ENCODE results near the gene WDR70.

- TF ChIP-seq, protein P1, sequence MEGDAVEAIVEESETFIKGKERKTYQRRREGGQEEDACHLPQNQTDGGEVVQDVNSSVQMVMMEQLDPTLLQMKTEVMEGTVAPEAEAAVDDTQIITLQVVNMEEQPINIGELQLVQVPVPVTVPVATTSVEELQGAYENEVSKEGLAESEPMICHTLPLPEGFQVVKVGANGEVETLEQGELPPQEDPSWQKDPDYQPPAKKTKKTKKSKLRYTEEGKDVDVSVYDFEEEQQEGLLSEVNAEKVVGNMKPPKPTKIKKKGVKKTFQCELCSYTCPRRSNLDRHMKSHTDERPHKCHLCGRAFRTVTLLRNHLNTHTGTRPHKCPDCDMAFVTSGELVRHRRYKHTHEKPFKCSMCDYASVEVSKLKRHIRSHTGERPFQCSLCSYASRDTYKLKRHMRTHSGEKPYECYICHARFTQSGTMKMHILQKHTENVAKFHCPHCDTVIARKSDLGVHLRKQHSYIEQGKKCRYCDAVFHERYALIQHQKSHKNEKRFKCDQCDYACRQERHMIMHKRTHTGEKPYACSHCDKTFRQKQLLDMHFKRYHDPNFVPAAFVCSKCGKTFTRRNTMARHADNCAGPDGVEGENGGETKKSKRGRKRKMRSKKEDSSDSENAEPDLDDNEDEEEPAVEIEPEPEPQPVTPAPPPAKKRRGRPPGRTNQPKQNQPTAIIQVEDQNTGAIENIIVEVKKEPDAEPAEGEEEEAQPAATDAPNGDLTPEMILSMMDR (conservative IDR thresholded peaks at IDR 0.05) = no peak
- no peak for TF ChIP-seq ZFX (IDR thresholded peaks at IDR 0.05)
These were observed 224.0 kb downstream of the WDR70 start for GRCh38 chr5:37603072-37603471.

All from C4-2B (cell line).